Measurements from ENCODE around the gene NGLY1. TPM values are rescaled to one million over a fixed set of nuclear protein-coding genes. Genes with fewer than 3 reads are reported as not detected.

Gene NGLY1
- total and polyA plus RNA-seq, 2 of the 4 experiments (the other 2 are of a cell fraction), result 10.0 to 14.9 TPM

DNA sequence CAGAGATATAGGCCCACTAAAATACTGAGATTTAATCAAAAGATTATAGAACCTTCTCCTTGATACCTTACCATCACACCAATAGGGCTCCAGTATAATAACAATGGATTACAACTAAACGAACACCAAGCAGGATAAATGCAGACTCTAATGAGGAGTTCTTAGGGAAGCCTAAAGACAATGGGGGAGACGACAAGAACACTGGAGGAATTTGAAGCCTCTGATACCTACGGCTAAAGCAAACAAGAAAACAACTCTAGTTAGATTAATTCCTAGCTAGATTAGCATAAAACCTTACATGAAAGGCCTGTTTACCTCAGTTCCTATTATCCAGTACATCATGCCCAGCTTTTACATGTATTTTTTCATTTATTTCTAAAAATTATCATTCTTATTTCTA is 35.1 kb downstream of the NGLY1 start:
- CTCF ChIA-PET, result no interaction called here

More for the DNA sequence above, 35.1 kb downstream of the NGLY1 start:
- no peak overlapping the region for H4K5ac ChIP-seq (ENCODE audit: low read depth, low read length)
- H3K27me3 ChIP-seq (ENCODE audit: control insufficient read depth, insufficient read depth, low read length), result no peaks in the 10 kb centered on the region
- POLR2A ChIA-PET (ENCODE audit: unreplicated experiment), result interaction anchor here (0.6 kb wide), 1 partner anchor 13 kb away, joined by 9 read pairs; no protein-coding TSS in a partner anchor
- H3K36me3 ChIP-seq (ENCODE audit: control insufficient read depth, insufficient read depth, low read length), result peaks cover 13% of the 10 kb centered on the region; the same call in 1 of the 2 replicates
- no peak overlapping the region for H2AFZ ChIP-seq (replicated peaks; ENCODE audit: low read length, poor library complexity)
- no peaks in the 10 kb centered on the region for H4K20me1 ChIP-seq (ENCODE audit: insufficient read depth, low read length)
- no peak overlapping the region for H2BK5ac ChIP-seq (ENCODE audit: low read depth, low read length, poor library complexity, severe bottlenecking)
- no peak for TF ChIP-seq CHD1 (IDR thresholded peaks at IDR 0.05; ENCODE audit: low read depth, low read length)
- no peak for TF ChIP-seq NFE2L2 (IDR thresholded peaks at IDR 0.05; ENCODE audit: low read depth, low read length)
- TF ChIP-seq MAFK (IDR thresholded peaks at IDR 0.05; ENCODE audit: low read depth, low read length), result no peak
- no peak for TF ChIP-seq MAZ (IDR thresholded peaks at IDR 0.05; ENCODE audit: borderline replicate concordance, low read depth, low read length)
- TF ChIP-seq CEBPB (IDR thresholded peaks at IDR 0.05; ENCODE audit: low read depth, low read length), result no peak
- TF ChIP-seq, protein P1, sequence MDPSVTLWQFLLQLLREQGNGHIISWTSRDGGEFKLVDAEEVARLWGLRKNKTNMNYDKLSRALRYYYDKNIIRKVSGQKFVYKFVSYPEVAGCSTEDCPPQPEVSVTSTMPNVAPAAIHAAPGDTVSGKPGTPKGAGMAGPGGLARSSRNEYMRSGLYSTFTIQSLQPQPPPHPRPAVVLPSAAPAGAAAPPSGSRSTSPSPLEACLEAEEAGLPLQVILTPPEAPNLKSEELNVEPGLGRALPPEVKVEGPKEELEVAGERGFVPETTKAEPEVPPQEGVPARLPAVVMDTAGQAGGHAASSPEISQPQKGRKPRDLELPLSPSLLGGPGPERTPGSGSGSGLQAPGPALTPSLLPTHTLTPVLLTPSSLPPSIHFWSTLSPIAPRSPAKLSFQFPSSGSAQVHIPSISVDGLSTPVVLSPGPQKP (IDR thresholded peaks at IDR 0.05; ENCODE audit: borderline replicate concordance, low read depth, low read length), result no peak
- no peak for TF ChIP-seq POLR2A (IDR thresholded peaks at IDR 0.05; ENCODE audit: low read depth, low read length)
- no peak for TF ChIP-seq MXI1 (IDR thresholded peaks at IDR 0.05; ENCODE audit: borderline replicate concordance, low read depth, low read length)
- TF ChIP-seq, protein P2, sequence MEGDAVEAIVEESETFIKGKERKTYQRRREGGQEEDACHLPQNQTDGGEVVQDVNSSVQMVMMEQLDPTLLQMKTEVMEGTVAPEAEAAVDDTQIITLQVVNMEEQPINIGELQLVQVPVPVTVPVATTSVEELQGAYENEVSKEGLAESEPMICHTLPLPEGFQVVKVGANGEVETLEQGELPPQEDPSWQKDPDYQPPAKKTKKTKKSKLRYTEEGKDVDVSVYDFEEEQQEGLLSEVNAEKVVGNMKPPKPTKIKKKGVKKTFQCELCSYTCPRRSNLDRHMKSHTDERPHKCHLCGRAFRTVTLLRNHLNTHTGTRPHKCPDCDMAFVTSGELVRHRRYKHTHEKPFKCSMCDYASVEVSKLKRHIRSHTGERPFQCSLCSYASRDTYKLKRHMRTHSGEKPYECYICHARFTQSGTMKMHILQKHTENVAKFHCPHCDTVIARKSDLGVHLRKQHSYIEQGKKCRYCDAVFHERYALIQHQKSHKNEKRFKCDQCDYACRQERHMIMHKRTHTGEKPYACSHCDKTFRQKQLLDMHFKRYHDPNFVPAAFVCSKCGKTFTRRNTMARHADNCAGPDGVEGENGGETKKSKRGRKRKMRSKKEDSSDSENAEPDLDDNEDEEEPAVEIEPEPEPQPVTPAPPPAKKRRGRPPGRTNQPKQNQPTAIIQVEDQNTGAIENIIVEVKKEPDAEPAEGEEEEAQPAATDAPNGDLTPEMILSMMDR (conservative IDR thresholded peaks at IDR 0.05; ENCODE audit: low read depth, low read length), result no peak
- TF ChIP-seq, protein P3, sequence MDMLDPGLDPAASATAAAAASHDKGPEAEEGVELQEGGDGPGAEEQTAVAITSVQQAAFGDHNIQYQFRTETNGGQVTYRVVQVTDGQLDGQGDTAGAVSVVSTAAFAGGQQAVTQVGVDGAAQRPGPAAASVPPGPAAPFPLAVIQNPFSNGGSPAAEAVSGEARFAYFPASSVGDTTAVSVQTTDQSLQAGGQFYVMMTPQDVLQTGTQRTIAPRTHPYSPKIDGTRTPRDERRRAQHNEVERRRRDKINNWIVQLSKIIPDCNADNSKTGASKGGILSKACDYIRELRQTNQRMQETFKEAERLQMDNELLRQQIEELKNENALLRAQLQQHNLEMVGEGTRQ (IDR thresholded peaks at IDR 0.05; ENCODE audit: low read depth, low read length), result no peak
- TF ChIP-seq RAD21 (IDR thresholded peaks at IDR 0.05; ENCODE audit: low read length), result no peak
- TF ChIP-seq BHLHE40 (IDR thresholded peaks at IDR 0.05; ENCODE audit: low read depth, low read length), result no peak
- no peak for TF ChIP-seq RCOR1 (IDR thresholded peaks at IDR 0.05; ENCODE audit: insufficient replicate concordance, low read length)
- no peak for TF ChIP-seq FOS (IDR thresholded peaks at IDR 0.05; ENCODE audit: low read depth, low read length)
- no peak for TF ChIP-seq SMC3 (IDR thresholded peaks at IDR 0.05; ENCODE audit: low read depth, low read length)
- no TSS peak for BruUV-seq (replicated peaks)
- H3K4ac ChIP-seq (ENCODE audit: low read depth, low read length), result no peak overlapping the region
- no peak overlapping the region for H3K4me2 ChIP-seq (ENCODE audit: low read depth, low read length)
- no peaks in the 10 kb centered on the region for H3K4me1 ChIP-seq (ENCODE audit: control insufficient read depth, insufficient read depth, low read length)
- no peak overlapping the region for H4K91ac ChIP-seq (ENCODE audit: insufficient read depth, low read depth, low read length)
- no peaks in the 10 kb centered on the region; the same call in 1 of the 2 replicates for H3K9me1 ChIP-seq (ENCODE audit: insufficient read depth, low read length)
- no peak overlapping the region for H2AK9ac ChIP-seq (replicated peaks; ENCODE audit: low read depth, low read length, poor library complexity)
- no peak overlapping the region for H2BK120ac ChIP-seq (ENCODE audit: low read depth, low read length)
- intact Hi-C loops (cut with micrococcal nuclease) (no loop called here), dilution Hi-C loops (cut with HindIII; ENCODE audit: low sequenced_read_pairs, unreplicated experiment) (no loop called here), in situ Hi-C loops (cut with MboI; ENCODE audit: low sequenced_read_pairs) (no loop called here)
- H2BK20ac ChIP-seq (ENCODE audit: low read depth, low read length), result no peak overlapping the region
- no peak overlapping the region for H3K4me3 ChIP-seq (ENCODE audit: insufficient read depth, low read depth, low read length)
- ATAC-seq (ENCODE audit: low read depth) (no peak), DNase-seq (no peak)
- H3K27ac ChIP-seq (ENCODE audit: insufficient read depth, low read length), result no peak overlapping the region
- H3K14ac ChIP-seq (replicated peaks; ENCODE audit: low read depth, low read length), result no peak overlapping the region
- no CpG with 5 or more reads among the region's 3 CpGs for WGBS, 2 experiments (ENCODE audit: extremely low coverage in 2 of 2, insufficient read length in 1 of 2)
- no peaks in the 10 kb centered on the region for H3K9me3 ChIP-seq (ENCODE audit: control insufficient read depth, insufficient read depth, low read length)
- no peak overlapping the region for H2AK5ac ChIP-seq (ENCODE audit: low read depth, low read length)
- H3K79me1 ChIP-seq (ENCODE audit: low read depth in 1 of 2, low read length in 2 of 2), result peaks cover 0 to 3% of the 10 kb centered on the region in 2 experiments; a peak in 2 of 4 replicates
- no peak overlapping the region for H3K56ac ChIP-seq (ENCODE audit: extremely low read depth, insufficient read depth, low read length)
- no peak overlapping the region for H3K23ac ChIP-seq (ENCODE audit: low read depth, low read length)
- no peak overlapping the region for H4K8ac ChIP-seq (ENCODE audit: low read depth in 2 of 2, low read length in 2 of 2)
- H3K9ac ChIP-seq (ENCODE audit: low read depth, low read length), result no peak overlapping the region
- H3K18ac ChIP-seq (ENCODE audit: low read depth, low read length), result no peak overlapping the region
- no peak overlapping the region for H2BK15ac ChIP-seq (ENCODE audit: low read depth, low read length)
